MG63 (cell line): ENCODE results near the gene JPH4. TPM values are rescaled to one million over a fixed set of nuclear protein-coding genes. Genes with fewer than 3 reads are reported as not detected.
"Not testable (repeated sequence)": the region's sequence is repeated elsewhere in the genome, so short reads cannot be mapped to it uniquely, and the experiment has no call there.

ENCODE experiments used
- DNase-seq: peaks from one replicate; pipeline ENCODE4 v3.0.0-alpha.2; 2020
- H3K27me3 ChIP-seq: fragments of 250-450 bp; sonication (Bioruptor Pico); 2 replicates; pipeline ENCODE4 v1.5.1; 2020; ENCODE audit warnings: mild to moderate bottlenecking, moderate library complexity
- H3K36me3 ChIP-seq: fragments of 250-450 bp; sonication (Bioruptor Pico); 2 replicates; pipeline ENCODE4 v1.5.1; 2020; ENCODE audit warnings: mild to moderate bottlenecking, moderate library complexity
- H3K4me3 ChIP-seq: fragments of 250-450 bp; sonication (Bioruptor Pico); 2 replicates; pipeline ENCODE4 v1.5.1; 2020; ENCODE audit warnings: mild to moderate bottlenecking, moderate library complexity
- H3K9me3 ChIP-seq: fragments of 250-450 bp; sonication (Bioruptor Pico); 2 replicates; pipeline ENCODE4 v1.5.1; 2020; ENCODE audit warnings: mild to moderate bottlenecking, moderate library complexity
- total RNA-seq: library from RNA; depleted of rRNA; stranded (reverse); fragments of >200 nt; shearing (Covaris generic); gene quantifications from 2 replicates; pipeline ENCODE4 v1.2.3, GENCODE V29; 2014; ENCODE audit warnings: low replicate concordance

The JPH4 gene
- total RNA-seq, 1 experiment from 2014 or later, result not detected

- no peaks in the 10 kb centered on the region for H3K27me3 ChIP-seq
- H3K36me3 ChIP-seq, result no peaks in the 10 kb centered on the region
- H3K4me3 ChIP-seq, result no peak overlapping the region
- no peaks in the 10 kb centered on the region for H3K9me3 ChIP-seq
- no peak for DNase-seq
Observed at GRCh38 chr14:23590198-23590597, 11.6 kb upstream of the JPH4 start.

- H3K9me3 ChIP-seq, result no peaks in the 10 kb centered on the region
Observed at GRCh38 chr14:23589606-23590005, 11.0 kb upstream of the JPH4 start.

GRCh38 chr14:23588884-23589598, 10.5 kb upstream of the JPH4 start:
- Histone ChIP-seq H3K9me3 (no peaks in the 10 kb centered on the region), H3K4me3 (no peak overlapping the region), H3K27me3 (no peaks in the 10 kb centered on the region), H3K36me3 (no peaks in the 10 kb centered on the region)
- DNase-seq, result peak; percentile 76

More at GRCh38 chr14:23589606-23590005, 11.0 kb upstream of the JPH4 start:
- Histone ChIP-seq H3K4me3 (no peak overlapping the region), H3K36me3 (no peaks in the 10 kb centered on the region), H3K27me3 (no peaks in the 10 kb centered on the region)
- DNase-seq, result no peak

GRCh38 chr14:23584527-23585203, 6.1 kb upstream of the JPH4 start:
- H3K36me3 ChIP-seq, H3K9me3 ChIP-seq, H3K4me3 ChIP-seq, DNase-seq, H3K27me3 ChIP-seq: not testable (repeated sequence)

GRCh38 chr14:23583761-23584526, 5.4 kb upstream of the JPH4 start:
- DNase-seq, H3K36me3 ChIP-seq, H3K4me3 ChIP-seq: not testable (repeated sequence)

GRCh38 chr14:23582906-23583760, 4.5 kb upstream of the JPH4 start:
- no peak for DNase-seq
- Histone ChIP-seq H3K27me3 (no peaks in the 10 kb centered on the region), H3K36me3 (no peaks in the 10 kb centered on the region), H3K4me3 (no peak overlapping the region), H3K9me3 (no peaks in the 10 kb centered on the region)

More at GRCh38 chr14:23583761-23584526, 5.4 kb upstream of the JPH4 start:
- not testable (repeated sequence) for H3K27me3 ChIP-seq, H3K9me3 ChIP-seq

- Histone ChIP-seq H3K9me3 (no peaks in the 10 kb centered on the region), H3K36me3 (no peaks in the 10 kb centered on the region), H3K27me3 (no peaks in the 10 kb centered on the region), H3K4me3 (no peak overlapping the region)
- no peak for DNase-seq
Observed at GRCh38 chr14:23580948-23581281, 2.3 kb upstream of the JPH4 start.

- no peaks in the 10 kb centered on the region for H3K9me3 ChIP-seq
- no peaks in the 10 kb centered on the region for H3K36me3 ChIP-seq
- H3K4me3 ChIP-seq, result no peak overlapping the region
- no peak for DNase-seq
- no peaks in the 10 kb centered on the region for H3K27me3 ChIP-seq
Observed at GRCh38 chr14:23580152-23580926, 1.7 kb upstream of the JPH4 start.

- DNase-seq, result no peak
- Histone ChIP-seq H3K9me3 (no peaks in the 10 kb centered on the region), H3K4me3 (no peak overlapping the region), H3K36me3 (no peaks in the 10 kb centered on the region), H3K27me3 (no peaks in the 10 kb centered on the region)
Observed at GRCh38 chr14:23579739-23580138, 1.1 kb upstream of the JPH4 start.

GRCh38 chr14:23579311-23579630, 681 bp upstream of the JPH4 start:
- H3K9me3 ChIP-seq, result no peaks in the 10 kb centered on the region
- no peaks in the 10 kb centered on the region for H3K36me3 ChIP-seq
- no peak for DNase-seq
- H3K27me3 ChIP-seq, result no peaks in the 10 kb centered on the region
- no peak overlapping the region for H3K4me3 ChIP-seq

GRCh38 chr14:23577710-23578392, 739 bp downstream of the JPH4 start:
- Histone ChIP-seq H3K4me3 (no peak overlapping the region), H3K9me3 (no peaks in the 10 kb centered on the region), H3K27me3 (no peaks in the 10 kb centered on the region), H3K36me3 (no peaks in the 10 kb centered on the region)
- DNase-seq, result no peak

GRCh38 chr14:23577004-23577681, 1.4 kb downstream of the JPH4 start:
- H3K9me3 ChIP-seq, result no peaks in the 10 kb centered on the region
- H3K36me3 ChIP-seq, result no peaks in the 10 kb centered on the region
- no peak for DNase-seq
- no peak overlapping the region for H3K4me3 ChIP-seq
- H3K27me3 ChIP-seq, result no peaks in the 10 kb centered on the region

- Histone ChIP-seq H3K36me3 (no peaks in the 10 kb centered on the region), H3K27me3 (no peaks in the 10 kb centered on the region), H3K4me3 (no peak overlapping the region), H3K9me3 (no peaks in the 10 kb centered on the region)
- DNase-seq, result no peak
Observed at GRCh38 chr14:23573384-23574015, 5.1 kb downstream of the JPH4 start.

- no peaks in the 10 kb centered on the region for H3K27me3 ChIP-seq
- no peak for DNase-seq
Observed at GRCh38 chr14:23572836-23573235, 5.8 kb downstream of the JPH4 start.

GRCh38 chr14:23572524-23572828, 6.1 kb downstream of the JPH4 start:
- Histone ChIP-seq H3K9me3 (no peaks in the 10 kb centered on the region), H3K36me3 (no peaks in the 10 kb centered on the region), H3K4me3 (no peak overlapping the region), H3K27me3 (no peaks in the 10 kb centered on the region)
- DNase-seq, result no peak

More at GRCh38 chr14:23572836-23573235, 5.8 kb downstream of the JPH4 start:
- no peaks in the 10 kb centered on the region for H3K36me3 ChIP-seq
- no peak overlapping the region for H3K4me3 ChIP-seq
- no peaks in the 10 kb centered on the region for H3K9me3 ChIP-seq
